ENCODE data around the gene SUPT3H. TPM values are rescaled to one million over a fixed set of nuclear protein-coding genes. Genes with fewer than 3 reads are reported as not detected.

The SUPT3H gene
- total RNA-seq, 1 donor from 2014 or later: 6.7 TPM

DNA sequence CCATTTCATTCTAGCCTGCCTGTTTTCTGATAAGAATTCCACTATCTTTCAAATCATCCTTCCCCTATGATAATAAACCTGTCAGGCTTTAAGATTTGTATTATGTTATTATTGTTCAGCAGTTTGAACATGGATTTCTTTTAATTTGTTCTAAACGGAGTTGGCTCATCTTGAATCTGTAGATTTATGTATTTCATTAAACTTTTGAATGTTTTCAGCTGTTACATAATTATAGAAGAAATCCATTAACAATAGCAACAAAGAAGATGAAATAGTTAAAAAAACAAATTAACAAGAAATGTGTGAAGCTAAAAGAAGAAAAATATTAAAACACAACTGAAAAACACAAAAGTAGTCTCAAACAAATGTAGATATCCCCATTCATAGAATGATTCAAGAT, 273.3 kb downstream of the SUPT3H start:
- ATAC-seq (no peak), DNase-seq (no peak)
- TF ChIP-seq, protein P1, sequence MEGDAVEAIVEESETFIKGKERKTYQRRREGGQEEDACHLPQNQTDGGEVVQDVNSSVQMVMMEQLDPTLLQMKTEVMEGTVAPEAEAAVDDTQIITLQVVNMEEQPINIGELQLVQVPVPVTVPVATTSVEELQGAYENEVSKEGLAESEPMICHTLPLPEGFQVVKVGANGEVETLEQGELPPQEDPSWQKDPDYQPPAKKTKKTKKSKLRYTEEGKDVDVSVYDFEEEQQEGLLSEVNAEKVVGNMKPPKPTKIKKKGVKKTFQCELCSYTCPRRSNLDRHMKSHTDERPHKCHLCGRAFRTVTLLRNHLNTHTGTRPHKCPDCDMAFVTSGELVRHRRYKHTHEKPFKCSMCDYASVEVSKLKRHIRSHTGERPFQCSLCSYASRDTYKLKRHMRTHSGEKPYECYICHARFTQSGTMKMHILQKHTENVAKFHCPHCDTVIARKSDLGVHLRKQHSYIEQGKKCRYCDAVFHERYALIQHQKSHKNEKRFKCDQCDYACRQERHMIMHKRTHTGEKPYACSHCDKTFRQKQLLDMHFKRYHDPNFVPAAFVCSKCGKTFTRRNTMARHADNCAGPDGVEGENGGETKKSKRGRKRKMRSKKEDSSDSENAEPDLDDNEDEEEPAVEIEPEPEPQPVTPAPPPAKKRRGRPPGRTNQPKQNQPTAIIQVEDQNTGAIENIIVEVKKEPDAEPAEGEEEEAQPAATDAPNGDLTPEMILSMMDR (IDR thresholded peaks at IDR 0.05): no peak

GRCh38 chr6:45098256-45098655, 279.5 kb downstream of the SUPT3H start:
- TF ChIP-seq, protein P1 (IDR thresholded peaks at IDR 0.05): no peak
- no peaks in the 10 kb centered on the region for H3K36me3 ChIP-seq
- H3K4me1 ChIP-seq: no peaks in the 10 kb centered on the region
- intact Hi-C loops (cut with DNase I): no loop called here
- ATAC-seq (no peak), DNase-seq (no peak)
- no peaks in the 10 kb centered on the region for H3K9me3 ChIP-seq
- no peak overlapping the region for H3K4me3 ChIP-seq
- H3K27ac ChIP-seq: no peak overlapping the region
- H3K27me3 ChIP-seq (ENCODE audit: low read depth): no peaks in the 10 kb centered on the region

More for the DNA sequence above, 273.3 kb downstream of the SUPT3H start:
- Histone ChIP-seq H3K9me3 (no peaks in the 10 kb centered on the region), H3K27me3 (ENCODE audit: low read depth) (no peaks in the 10 kb centered on the region), H3K27ac (no peak overlapping the region), H3K36me3 (no peaks in the 10 kb centered on the region), H3K4me1 (no peaks in the 10 kb centered on the region), H3K4me3 (no peak overlapping the region)
- intact Hi-C loops (cut with DNase I): no loop called here

DNA sequence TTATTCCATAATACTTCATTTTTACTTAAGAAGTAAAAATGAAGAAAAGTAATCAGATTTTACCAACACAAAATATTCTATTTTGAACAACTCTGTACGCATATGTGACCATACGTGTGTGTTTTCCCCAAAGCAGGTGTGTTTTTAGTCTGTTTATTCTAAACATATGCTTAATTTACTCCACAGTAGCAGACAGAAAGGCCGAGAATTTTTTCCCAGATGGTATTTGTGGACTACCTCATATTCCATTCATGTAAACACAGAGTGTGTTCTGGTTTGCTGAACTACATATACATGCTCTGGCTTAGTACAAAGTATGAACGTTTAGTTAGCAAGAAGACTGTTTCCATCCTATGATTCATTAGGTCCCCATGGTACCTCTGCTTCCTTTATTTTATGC, 282.9 kb downstream of the SUPT3H start:
- Histone ChIP-seq H3K4me3 (no peak overlapping the region), H3K27me3 (ENCODE audit: low read depth) (no peaks in the 10 kb centered on the region), H3K36me3 (no peaks in the 10 kb centered on the region), H3K27ac (no peak overlapping the region), H3K4me1 (no peaks in the 10 kb centered on the region), H3K9me3 (no peaks in the 10 kb centered on the region)
- no peak for DNase-seq
- intact Hi-C loops (cut with DNase I): no loop called here
- ATAC-seq: no peak
- TF ChIP-seq, protein P1 (IDR thresholded peaks at IDR 0.05): no peak

- Histone ChIP-seq H3K4me3 (no peak overlapping the region), H3K4me1 (no peaks in the 10 kb centered on the region), H3K9me3 (no peaks in the 10 kb centered on the region), H3K27ac (no peak overlapping the region), H3K27me3 (ENCODE audit: low read depth) (no peaks in the 10 kb centered on the region), H3K36me3 (no peaks in the 10 kb centered on the region)
- TF ChIP-seq, protein P1 (IDR thresholded peaks at IDR 0.05): no peak
- DNase-seq (no peak), ATAC-seq (no peak)
- intact Hi-C loops (cut with DNase I): no loop called here
Measured at GRCh38 chr6:45092135-45092534, 285.6 kb downstream of the SUPT3H start.

GRCh38 chr6:45086360-45087084, 291.2 kb downstream of the SUPT3H start:
- no peaks in the 10 kb centered on the region for H3K9me3 ChIP-seq
- no peak overlapping the region for H3K27ac ChIP-seq
- H3K36me3 ChIP-seq: no peaks in the 10 kb centered on the region
- ATAC-seq (no peak), DNase-seq (no peak)
- TF ChIP-seq, protein P1 (IDR thresholded peaks at IDR 0.05): no peak
- H3K4me3 ChIP-seq: no peak overlapping the region
- no peaks in the 10 kb centered on the region for H3K27me3 ChIP-seq (ENCODE audit: low read depth)
- H3K4me1 ChIP-seq: no peaks in the 10 kb centered on the region
- intact Hi-C loops (cut with DNase I): no loop called here
